Hair follicle dermal papilla cell (primary cell): ENCODE results near the gene ACTN1. TPM values are rescaled to one million over a fixed set of nuclear protein-coding genes. Genes with fewer than 3 reads are reported as not detected.

ENCODE experiments used
- small RNA-seq: library from RNA; depleted of rRNA; stranded (forward); fragments of <200 nt; gene quantifications from one replicate; pipeline ENCODE3, GENCODE V24; 2012
- total RNA-seq: library from RNA; depleted of rRNA; stranded (reverse); fragments of >200 nt; gene quantifications from 2 replicates; pipeline ENCODE4 v1.2.3, GENCODE V29; 2012

ACTN1 gene
- total RNA-seq = 558 and 576 TPM in 2 replicates

DNA sequence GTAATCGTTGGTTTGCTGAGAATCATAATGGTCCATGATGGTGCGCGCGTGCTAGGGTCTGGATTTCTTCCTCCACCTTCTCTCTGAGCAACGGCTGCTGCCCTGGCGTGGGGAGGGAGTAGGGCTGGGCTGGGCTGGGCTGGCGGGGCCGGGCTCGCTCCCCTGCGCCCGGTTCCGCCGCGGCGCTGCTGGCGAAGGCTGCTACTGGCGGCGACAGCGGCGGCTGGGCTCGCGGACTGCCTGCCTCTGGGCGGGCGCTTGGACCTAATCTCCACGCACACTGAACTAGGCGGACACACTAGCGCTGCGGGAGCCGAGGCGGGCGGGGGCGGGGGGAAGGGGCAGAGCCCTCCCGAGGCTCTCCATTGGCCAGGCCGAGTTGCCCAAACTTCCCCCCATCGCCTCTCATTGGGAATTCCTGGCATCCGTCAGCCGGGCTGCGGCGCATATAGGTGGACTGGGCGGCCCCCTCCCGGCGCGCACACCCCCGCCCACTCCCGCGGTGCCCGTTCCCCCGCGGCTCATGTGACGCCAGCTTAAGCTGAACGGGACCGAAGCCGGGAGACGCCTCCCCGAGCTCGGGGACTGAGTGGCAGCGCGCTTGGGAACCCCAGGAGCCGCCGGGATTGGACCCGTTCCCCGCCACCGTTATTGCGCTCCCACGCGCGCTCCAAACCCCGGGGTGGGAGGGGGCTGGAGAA, at the start of gene ACTN1:
Gene ACTN1, minus strand, starts transcription at position 282 of the 701 bp plus-strand sequence. Its CDS starts 246 bp downstream, at position 36.

Small RNAs within 50 kb of the gene (small RNA-seq; reads per million reads assigned to genes)
- gene BANF1P1 (not detected), gene HMGN1P3 (not detected), gene RPS29P1 (not detected)

Other genes starting within 250 kb of the ACTN1 start
- 137 and 184 TPM in 2 replicates for gene ZFP36L1, start 186.2 kb downstream of the ACTN1 start, total RNA-seq
- gene DCAF5, start 173.8 kb upstream of the ACTN1 start, total RNA-seq = 37.8 and 45.3 TPM in 2 replicates
- gene EXD2, start 212.2 kb upstream of the ACTN1 start, total RNA-seq = 27.3 and 27.4 TPM in 2 replicates